ENCODE measurements around the gene ITGB3. TPM values are rescaled to one million over a fixed set of nuclear protein-coding genes. Genes with fewer than 3 reads are reported as not detected.

ITGB3 gene
- total RNA-seq: not detected

- ChIA-PET CTCF (interaction anchor here (0.9 to 3.2 kb wide), 2 partner anchors 62 to 466 kb away, joined by 4 to 9 read pairs; no protein-coding TSS in a partner anchor), POLR2A (no interaction called here)
- Mint-ChIP-seq H3K4me1 (ENCODE audit: low read depth) (peaks cover 10% of the 10 kb centered on the region), H3K36me3 (no peaks in the 10 kb centered on the region), H3K4me3 (peak within 1 kb of the TSS; percentile 77), H3K27me3 (peaks cover 47% of the 10 kb centered on the region), H3K27ac (no peak within 1 kb of the TSS), H3K9me3 (no peaks in the 10 kb centered on the region)
- peak; percentile 74 for DNase-seq
- intact Hi-C loops (cut with micrococcal nuclease): no loop called here
Measured at GRCh38 chr17:47253541-47254402, at the start of gene ITGB3. Gene ITGB3 (plus strand): TSS chr17:47253827. CDS start chr17:47253862, 35 bp downstream.

GRCh38 chr17:47203984-47204721 lies 49.5 kb upstream of the ITGB3 start:
- no peaks in the 10 kb centered on the region for H3K36me3 Mint-ChIP-seq
- peaks cover 61% of the 10 kb centered on the region for H3K4me1 Mint-ChIP-seq (ENCODE audit: low read depth)
- ChIA-PET POLR2A (interaction anchor here (2.7 kb wide), 1 partner anchor 14 kb away, joined by 15 read pairs; the partner anchor contains the start of gene CDC27), CTCF (interaction anchor here (0.6 to 1.6 kb wide), 2 partner anchors 17 to 1015 kb away, joined by 3 to 6 read pairs; no protein-coding TSS in a partner anchor)
- DNase-seq: peak; percentile 84
- peak overlapping the region; percentile 57 for H3K4me3 Mint-ChIP-seq
- H3K27me3 Mint-ChIP-seq: no peaks in the 10 kb centered on the region
- peak overlapping the region; percentile 95 for H3K27ac Mint-ChIP-seq
- H3K9me3 Mint-ChIP-seq: no peaks in the 10 kb centered on the region
- intact Hi-C loops (cut with micrococcal nuclease): loop anchor here (1.0 to 10.0 kb wide), 3 partner anchors 15 to 1991 kb away; partner anchors contain the start of gene CDC27

DNA sequence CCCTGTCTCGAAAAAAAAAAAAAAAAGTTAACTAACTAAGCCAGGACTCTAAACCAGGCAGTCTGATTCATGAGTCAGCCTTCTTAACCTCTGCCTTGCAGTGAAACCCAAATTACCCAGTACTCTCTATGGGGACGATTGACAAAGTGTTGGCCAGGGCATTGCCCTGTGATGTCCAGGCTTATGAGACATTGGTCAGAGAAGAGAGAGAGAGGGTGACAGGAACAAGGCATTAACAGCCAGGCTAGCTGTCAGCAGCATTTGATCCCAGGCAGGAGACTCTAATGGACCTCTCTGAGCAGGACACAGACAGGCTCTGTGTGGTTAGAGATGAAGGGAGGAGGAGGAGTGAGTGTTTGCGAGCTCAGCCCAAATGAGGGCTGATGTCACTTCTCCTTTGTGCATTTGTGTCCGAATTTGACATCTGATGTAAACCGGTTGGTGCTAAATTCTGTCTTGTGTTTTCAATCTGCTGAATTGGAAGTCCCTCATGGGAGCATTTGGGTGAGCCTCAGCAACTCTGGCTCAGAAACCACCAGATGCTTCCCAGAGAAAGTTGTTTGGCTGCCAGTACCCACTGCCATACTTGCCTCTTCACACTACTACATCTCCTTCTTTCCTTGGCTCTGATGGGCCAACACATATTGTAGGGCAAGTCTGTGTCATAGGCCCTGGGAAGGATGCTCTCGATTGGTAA lies 48.8 kb upstream of the ITGB3 start:
- Mint-ChIP-seq H3K9me3 (no peaks in the 10 kb centered on the region), H3K36me3 (no peaks in the 10 kb centered on the region)
- POLR2A ChIA-PET: interaction anchor here (1.0 to 2.7 kb wide), 2 partner anchors 15 kb away, joined by 6 to 15 read pairs; partner anchors contain the start of gene CDC27

GRCh38 chr17:47205419-47205963 lies 48.1 kb upstream of the ITGB3 start:
- intact Hi-C loops (cut with micrococcal nuclease): loop anchor here (10.0 kb wide), 1 partner anchor 1989 kb away; no protein-coding TSS in a partner anchor

More for the DNA sequence above, 48.8 kb upstream of the ITGB3 start:
- peak overlapping the region; percentile 95 for H3K27ac Mint-ChIP-seq
- H3K4me3 Mint-ChIP-seq: peak overlapping the region; percentile 57
- DNase-seq: peak; percentile 60
- H3K27me3 Mint-ChIP-seq: no peaks in the 10 kb centered on the region
- intact Hi-C loops (cut with micrococcal nuclease): loop anchor here (1.0 to 10.0 kb wide), 3 partner anchors 15 to 1990 kb away; partner anchors contain the start of gene CDC27
- H3K4me1 Mint-ChIP-seq (ENCODE audit: low read depth): peaks cover 59% of the 10 kb centered on the region
- CTCF ChIA-PET: interaction anchor here (0.8 to 1.6 kb wide), 6 partner anchors 14 to 107 kb away, joined by 3 to 6 read pairs (median 3); no protein-coding TSS in a partner anchor

DNA sequence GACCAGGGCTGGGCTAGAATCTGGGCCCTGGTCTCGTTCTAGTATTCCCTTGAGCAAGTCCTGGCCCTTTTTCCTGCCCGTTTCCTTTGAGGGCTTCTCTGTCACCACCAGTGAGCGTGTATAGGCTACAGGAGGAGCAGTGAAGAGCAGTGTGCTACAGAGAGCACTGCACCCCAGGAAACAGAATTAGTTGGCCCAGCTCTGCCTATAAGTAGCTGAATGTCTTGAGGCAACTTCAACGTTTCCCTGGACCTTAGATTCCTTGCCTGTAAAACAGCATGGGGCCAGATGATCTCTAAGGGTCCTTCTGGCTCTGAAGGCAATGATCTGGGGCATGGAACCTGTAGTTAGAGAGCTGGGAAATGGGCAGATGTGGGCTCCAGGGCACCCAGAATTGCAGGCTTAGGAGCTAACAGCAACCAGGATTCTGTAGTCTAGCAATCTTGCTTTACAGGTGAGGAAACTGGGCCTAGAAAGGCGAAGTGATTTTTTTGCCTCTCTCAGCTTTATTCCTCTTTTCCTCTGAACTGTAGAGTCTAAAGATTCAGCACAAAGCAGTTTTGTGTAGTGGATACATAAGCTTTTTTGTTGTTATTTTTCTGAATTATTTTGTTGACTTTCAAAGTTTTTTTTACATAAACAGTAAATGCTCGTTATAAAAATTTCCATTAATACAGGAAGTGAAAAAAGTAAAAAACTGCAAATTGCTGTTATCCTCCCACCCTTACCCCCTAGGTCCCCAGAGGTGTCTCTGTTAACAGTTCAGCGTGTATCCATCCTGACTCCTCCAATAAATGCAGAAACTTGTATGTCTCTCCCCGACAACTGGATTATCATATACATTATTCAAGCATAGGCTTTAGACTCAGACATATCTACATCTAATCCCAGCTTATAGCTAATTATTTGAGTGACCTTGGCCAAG lies 46.2 kb upstream of the ITGB3 start:
- no peaks in the 10 kb centered on the region for H3K9me3 Mint-ChIP-seq
- DNase-seq: no peak
- ChIA-PET CTCF (interaction anchor here (0.9 to 1.3 kb wide), 3 partner anchors 22 to 108 kb away, joined by 3 to 4 read pairs (median 3); no protein-coding TSS in a partner anchor), POLR2A (interaction anchor here (2.1 kb wide), 1 partner anchor 13 kb away, joined by 5 read pairs; no protein-coding TSS in a partner anchor)
- intact Hi-C loops (cut with micrococcal nuclease): loop anchor here (10.0 kb wide), 1 partner anchor 1987 kb away; no protein-coding TSS in a partner anchor
- no peaks in the 10 kb centered on the region for H3K27me3 Mint-ChIP-seq
- H3K27ac Mint-ChIP-seq: no peak overlapping the region
- H3K36me3 Mint-ChIP-seq: no peaks in the 10 kb centered on the region
- peaks cover 50% of the 10 kb centered on the region for H3K4me1 Mint-ChIP-seq (ENCODE audit: low read depth)
- H3K4me3 Mint-ChIP-seq: no peak overlapping the region

More at GRCh38 chr17:47205419-47205963, 48.1 kb upstream of the ITGB3 start:
- Mint-ChIP-seq H3K4me1 (ENCODE audit: low read depth) (peaks cover 53% of the 10 kb centered on the region), H3K27me3 (no peaks in the 10 kb centered on the region), H3K27ac (peak overlapping the region; percentile 95), H3K4me3 (peak overlapping the region; percentile 57), H3K9me3 (no peaks in the 10 kb centered on the region), H3K36me3 (no peaks in the 10 kb centered on the region)
- ChIA-PET CTCF (interaction anchor here (0.8 to 1.4 kb wide), 5 partner anchors 13 to 106 kb away, joined by 3 to 4 read pairs (median 3); no protein-coding TSS in a partner anchor), POLR2A (interaction anchor here (1.0 to 2.7 kb wide), 2 partner anchors 15 kb away, joined by 6 to 15 read pairs; partner anchors contain the start of gene CDC27)
- DNase-seq: peak; percentile 83

GRCh38 chr17:47208744-47209488 lies 44.7 kb upstream of the ITGB3 start, which contains the start of gene MYL4:
Gene MYL4 (plus strand): TSS chr17:47209348. CDS start chr17:47209423, 75 bp downstream.
- Mint-ChIP-seq H3K36me3 (no peaks in the 10 kb centered on the region), H3K4me3 (no peak within 1 kb of the TSS), H3K27me3 (no peaks in the 10 kb centered on the region), H3K9me3 (no peaks in the 10 kb centered on the region), H3K4me1 (ENCODE audit: low read depth) (peaks cover 42% of the 10 kb centered on the region), H3K27ac (no peak within 1 kb of the TSS)
- ChIA-PET CTCF (interaction anchor here (1.0 to 1.5 kb wide), 2 partner anchors 10 to 407 kb away, joined by 3 read pairs; no protein-coding TSS in a partner anchor), POLR2A (interaction anchor here (2.1 kb wide), 1 partner anchor 11 kb away, joined by 5 read pairs; no protein-coding TSS in a partner anchor)
- intact Hi-C loops (cut with micrococcal nuclease): loop anchor here (10.0 kb wide), 1 partner anchor 1986 kb away; no protein-coding TSS in a partner anchor
- no peak for DNase-seq

GRCh38 chr17:47209499-47209898 lies 44.1 kb upstream of the ITGB3 start:
- intact Hi-C loops (cut with micrococcal nuclease): loop anchor here (10.0 kb wide), 1 partner anchor 1985 kb away; no protein-coding TSS in a partner anchor
- POLR2A ChIA-PET: interaction anchor here (2.1 kb wide), 1 partner anchor 11 kb away, joined by 5 read pairs; no protein-coding TSS in a partner anchor
- DNase-seq: no peak
- Mint-ChIP-seq H3K36me3 (no peaks in the 10 kb centered on the region), H3K27ac (no peak overlapping the region), H3K4me3 (no peak overlapping the region), H3K27me3 (no peaks in the 10 kb centered on the region), H3K4me1 (ENCODE audit: low read depth) (peaks cover 36% of the 10 kb centered on the region), H3K9me3 (no peaks in the 10 kb centered on the region)
- CTCF ChIA-PET: interaction anchor here (1.0 to 1.5 kb wide), 2 partner anchors 11 to 407 kb away, joined by 3 read pairs; no protein-coding TSS in a partner anchor

DNA sequence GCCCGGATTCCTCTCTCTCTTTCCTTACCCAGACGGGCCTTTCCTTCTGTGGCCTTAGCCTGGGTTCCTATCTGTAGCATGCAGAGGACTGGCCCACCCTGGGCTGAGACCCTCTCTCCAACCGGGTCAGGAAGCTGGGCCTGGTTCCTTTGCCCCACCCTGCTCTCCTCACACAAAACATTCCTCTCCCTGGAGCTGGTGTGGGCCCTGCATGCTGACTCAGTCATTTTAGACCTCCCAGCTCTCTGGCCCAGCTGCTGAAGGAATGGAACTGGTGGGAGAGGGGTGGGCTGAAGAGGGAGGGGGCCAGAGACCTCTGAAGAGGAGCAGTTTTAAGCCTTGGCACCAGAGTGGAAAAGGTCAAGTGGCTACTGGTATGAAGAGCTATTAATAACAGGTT lies 43.5 kb upstream of the ITGB3 start:
- no peak for DNase-seq
- Mint-ChIP-seq H3K9me3 (no peaks in the 10 kb centered on the region), H3K36me3 (no peaks in the 10 kb centered on the region), H3K4me3 (no peak overlapping the region), H3K27me3 (no peaks in the 10 kb centered on the region), H3K27ac (no peak overlapping the region), H3K4me1 (ENCODE audit: low read depth) (peaks cover 30% of the 10 kb centered on the region)
- ChIA-PET POLR2A (no interaction called here), CTCF (interaction anchor here (1.5 kb wide), 1 partner anchor 406 kb away, joined by 3 read pairs; no protein-coding TSS in a partner anchor)
- intact Hi-C loops (cut with micrococcal nuclease): no loop called here

- H3K9me3 Mint-ChIP-seq: no peaks in the 10 kb centered on the region
- CTCF ChIA-PET: no interaction called here
- POLR2A ChIA-PET: no interaction called here
- H3K27me3 Mint-ChIP-seq: no peaks in the 10 kb centered on the region
- intact Hi-C loops (cut with micrococcal nuclease): no loop called here
- no peak overlapping the region for H3K27ac Mint-ChIP-seq
- H3K36me3 Mint-ChIP-seq: no peaks in the 10 kb centered on the region
- no peak for DNase-seq
- peaks cover 26% of the 10 kb centered on the region for H3K4me1 Mint-ChIP-seq (ENCODE audit: low read depth)
- no peak overlapping the region for H3K4me3 Mint-ChIP-seq
Measured at GRCh38 chr17:47210779-47211178, 42.8 kb upstream of the ITGB3 start.
